Measurements from ENCODE around the gene ABL2. TPM values are rescaled to one million over a fixed set of nuclear protein-coding genes. Genes with fewer than 3 reads are reported as not detected.
"Not testable (repeated sequence)": the region's sequence is repeated elsewhere in the genome, so short reads cannot be mapped to it uniquely, and the experiment has no call there.

ABL2 gene
- total RNA-seq (2014; rRNA removed; shearing (Covaris generic)) = 17.6 and 21.9 TPM in 2 replicates

DNA sequence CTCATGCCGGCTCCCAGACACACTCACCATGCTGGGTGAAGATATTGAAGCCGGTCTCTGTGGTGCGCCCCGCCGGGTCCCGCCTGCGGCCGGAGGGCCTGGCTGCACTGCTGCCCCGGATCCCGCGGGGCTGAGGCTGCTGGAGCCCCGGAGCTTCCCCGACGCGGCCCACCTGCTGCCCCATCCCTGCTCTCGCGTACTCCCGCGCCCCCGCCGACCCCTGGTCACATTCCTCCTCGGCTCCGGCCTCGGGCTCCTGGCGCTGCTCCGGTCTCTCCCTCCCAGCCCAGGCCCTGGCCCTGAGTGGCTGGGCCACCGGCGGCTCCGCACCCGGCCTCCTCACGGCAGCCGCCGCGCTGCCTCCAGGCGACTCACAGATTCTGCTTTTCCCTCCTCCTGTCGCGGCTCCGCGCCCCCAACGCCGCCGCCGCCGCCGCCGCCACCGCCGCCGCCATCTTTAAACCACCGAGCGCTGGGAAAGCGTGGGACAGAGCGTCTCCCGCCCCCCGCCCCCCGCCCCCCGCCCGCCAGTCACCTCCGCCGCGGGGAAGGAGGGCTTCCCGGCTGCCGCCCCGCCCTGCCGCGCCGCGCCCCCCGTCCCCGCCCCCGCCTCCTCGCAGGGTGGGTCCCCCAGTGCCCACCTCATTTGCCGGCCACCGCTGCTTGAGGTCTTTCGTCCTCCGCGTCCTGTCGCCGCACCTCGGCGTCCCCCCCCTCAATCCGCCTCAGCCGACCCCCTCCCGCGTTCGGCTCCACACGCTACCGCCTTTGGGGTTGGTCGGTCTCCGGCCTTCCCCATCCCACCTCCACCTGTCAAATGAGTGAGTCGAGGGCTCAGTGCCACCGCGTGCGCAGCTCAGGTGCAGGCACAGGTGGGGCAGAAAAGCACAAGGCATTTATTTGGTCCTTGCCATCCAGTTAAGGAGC, at the start of gene ABL2:
TSS of gene ABL2 (minus strand) at position 464 of the 927 bp plus-strand sequence. CDS start at position 184, 280 bp downstream.
- peak; percentile 60 for DNase-seq (ENCODE audit: low read depth)

DNA sequence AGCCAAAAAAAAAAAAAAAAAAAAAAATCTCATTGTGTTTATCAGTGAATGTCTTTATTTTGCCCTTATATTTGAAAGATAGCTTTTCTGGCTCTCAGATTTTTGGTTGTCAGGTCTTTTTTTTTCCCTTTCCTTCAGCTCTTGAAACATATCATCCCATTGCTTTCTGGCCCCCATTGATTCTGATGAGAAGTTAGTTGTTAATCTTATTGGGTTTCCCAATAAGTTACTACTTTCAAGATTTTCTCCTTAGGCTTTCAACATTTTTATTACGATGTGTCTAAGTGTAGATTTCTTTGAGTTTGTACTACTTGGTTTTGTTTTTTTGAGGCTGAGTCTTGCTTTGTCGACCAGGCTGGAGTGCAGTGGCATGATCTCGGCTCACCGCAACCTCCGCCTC, 49.4 kb upstream of the ABL2 start:
- no peak for DNase-seq (ENCODE audit: low read depth)

DNA sequence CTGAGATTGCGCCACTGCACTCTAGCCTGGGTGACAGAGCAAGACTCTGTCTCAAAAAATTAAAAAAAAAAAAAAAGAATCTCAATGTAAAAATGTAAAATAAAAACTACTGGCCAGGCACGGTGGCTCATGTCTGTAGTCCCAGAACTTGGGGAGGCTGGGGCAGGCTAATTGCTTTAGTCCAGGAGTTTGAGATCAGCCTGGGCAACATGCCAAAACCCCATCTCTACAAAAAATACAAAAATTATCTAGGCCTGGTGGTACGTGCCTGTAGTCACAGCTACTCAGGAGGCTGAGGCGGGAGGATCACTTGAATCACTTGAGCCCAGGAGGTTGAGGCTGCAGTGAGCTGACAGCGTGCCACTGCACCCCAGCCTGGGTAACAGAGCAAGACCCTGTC, 44.9 kb upstream of the ABL2 start:
- not testable (repeated sequence) for DNase-seq (ENCODE audit: low read depth)

DNA sequence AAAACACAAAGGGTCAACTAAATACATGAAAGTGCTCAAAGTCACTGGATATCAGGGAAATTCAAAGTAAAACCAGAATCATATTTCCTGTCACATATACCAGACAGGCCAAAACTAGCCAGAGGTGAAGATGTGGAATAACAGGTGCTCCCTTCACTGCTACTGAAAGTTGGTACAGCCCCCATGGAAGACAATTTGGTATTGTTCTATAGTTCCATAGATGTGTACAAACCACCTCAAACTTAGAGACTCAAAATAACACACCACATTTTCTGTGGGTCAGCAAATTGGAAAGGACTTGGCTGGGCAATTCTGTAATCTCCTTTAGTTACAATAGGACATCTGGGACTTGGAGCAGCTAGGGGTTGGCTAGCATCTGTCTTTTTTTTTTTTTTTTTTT, 39.6 kb upstream of the ABL2 start:
- no peak for DNase-seq (ENCODE audit: low read depth)

DNA sequence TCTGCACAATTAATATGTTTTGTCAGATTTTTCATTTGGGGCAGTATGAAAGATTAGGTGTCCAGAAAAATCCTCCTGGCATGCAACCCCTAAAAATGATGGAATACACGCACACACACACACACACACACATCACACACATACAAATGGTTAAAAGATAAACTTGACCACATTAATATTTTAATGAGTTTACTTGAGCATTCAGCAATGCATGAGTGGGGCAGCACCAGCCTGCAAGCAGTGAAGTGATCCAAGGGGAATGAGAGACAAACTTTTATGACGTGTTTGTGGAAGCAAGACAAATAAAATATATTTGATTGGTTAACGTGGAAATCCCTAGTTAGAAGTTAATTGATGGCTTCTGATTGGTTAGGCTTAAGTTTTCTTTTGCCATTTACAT, 35.0 kb upstream of the ABL2 start:
- no peak for DNase-seq (ENCODE audit: low read depth)

DNA sequence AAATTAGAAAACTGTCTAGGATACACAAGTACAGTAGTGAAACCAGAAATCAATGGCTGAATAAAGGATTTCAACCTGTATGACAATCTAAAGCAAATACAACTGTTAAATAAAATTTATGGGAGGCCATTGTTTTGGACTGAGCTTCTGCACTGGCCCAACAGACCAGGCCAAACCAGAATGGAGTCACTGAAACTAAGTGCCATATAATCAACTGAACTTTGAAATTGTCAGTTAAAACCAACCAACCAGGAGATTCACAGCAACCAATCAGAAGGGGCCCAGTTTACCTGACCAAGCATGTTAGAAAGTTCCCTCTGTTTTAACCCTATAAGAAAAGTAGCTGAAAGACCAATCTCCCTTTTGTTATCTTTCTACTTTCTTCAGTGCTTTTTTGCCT, 33.6 kb upstream of the ABL2 start:
- DNase-seq (ENCODE audit: low read depth) = no peak

DNA sequence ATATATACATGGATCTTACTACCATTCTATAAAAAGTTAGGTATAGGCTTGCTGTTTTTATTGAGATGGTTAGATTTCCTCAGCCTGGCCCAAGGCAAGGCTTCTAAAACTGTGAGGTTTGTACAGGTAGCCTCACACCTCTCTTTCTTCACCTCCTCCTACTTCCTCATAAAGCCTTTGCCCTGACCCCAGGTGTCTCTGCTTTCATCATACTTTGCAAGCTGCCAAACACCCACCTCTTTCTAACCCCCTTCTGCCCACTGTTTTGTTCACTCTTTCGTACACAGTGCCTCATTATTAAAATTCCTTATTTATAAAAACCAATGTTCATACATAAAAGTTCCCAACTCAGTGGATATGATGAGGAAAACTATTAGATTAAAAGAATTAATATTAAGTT, 32.7 kb upstream of the ABL2 start:
- DNase-seq (ENCODE audit: low read depth) = no peak

DNA sequence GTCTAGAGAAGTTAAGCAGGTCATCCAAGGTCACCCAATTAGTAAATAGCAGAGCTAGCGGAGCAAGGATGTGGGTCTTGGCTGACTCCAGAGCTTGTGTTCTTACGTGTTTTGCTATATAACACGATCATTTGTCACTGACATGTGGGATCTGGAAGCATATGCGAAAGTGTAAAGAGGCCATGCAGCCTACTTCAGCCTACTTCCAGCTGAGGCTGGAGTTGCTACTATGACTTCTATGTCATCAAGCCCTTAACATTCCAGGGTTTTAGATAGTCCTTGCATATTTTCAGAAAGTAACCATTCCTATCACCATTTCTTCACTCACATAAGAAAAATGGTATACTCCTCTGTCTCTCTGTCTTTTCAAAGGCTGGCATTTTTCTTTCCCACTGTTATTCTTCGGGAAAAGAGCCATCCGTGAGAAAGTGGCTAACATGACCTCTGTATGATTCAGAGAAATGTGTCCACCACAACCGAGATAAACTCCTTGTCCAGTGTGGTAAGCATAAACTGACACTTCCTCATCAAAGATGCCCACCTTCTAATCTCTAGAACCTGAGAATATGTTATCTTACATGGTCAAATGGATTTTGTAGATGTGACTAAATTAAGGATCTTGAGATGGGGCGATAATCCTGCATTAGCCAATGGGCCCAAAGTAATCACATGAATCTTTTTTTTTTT, 24.0 kb upstream of the ABL2 start:
- peak; percentile 7 for DNase-seq (ENCODE audit: low read depth)

DNA sequence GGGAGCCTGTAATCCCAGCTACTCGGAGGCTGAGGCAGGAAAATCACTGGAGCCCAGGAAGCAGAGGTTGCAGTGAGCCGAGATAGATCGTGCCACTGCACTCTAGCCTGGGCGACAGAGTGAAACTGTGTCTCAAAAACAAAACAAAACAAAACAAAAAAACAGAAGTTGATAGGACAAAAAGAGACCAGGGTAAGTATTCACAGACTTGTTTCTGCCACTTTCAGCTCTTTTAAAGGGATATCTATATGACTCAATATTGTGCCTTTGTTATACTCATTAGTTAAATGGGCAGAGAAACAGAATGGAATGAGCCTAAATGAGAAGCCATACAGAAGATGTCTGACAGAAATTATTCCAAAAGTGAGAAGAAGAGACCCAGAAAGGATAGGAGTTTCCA, 23.1 kb upstream of the ABL2 start:
- no peak for DNase-seq (ENCODE audit: low read depth)

DNA sequence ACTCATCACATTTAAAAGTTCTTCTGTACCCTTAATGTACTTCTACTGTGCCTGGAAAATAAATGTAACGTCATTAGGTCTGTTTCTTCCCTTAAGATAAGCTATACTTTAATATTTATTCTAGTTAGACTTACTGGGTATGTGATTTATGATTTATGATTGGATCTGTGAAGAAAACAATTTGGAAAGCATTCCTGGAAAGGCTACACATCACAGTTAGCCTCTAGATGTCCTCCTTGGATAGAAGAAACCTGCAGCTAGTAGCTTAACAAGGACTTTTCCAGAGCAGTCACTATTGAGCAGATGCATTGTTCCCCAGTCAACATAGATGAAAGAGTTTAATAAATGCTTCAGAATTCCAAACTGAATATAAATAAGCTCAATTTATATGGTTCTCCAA, 22.2 kb upstream of the ABL2 start:
- peak; percentile 9 for DNase-seq (ENCODE audit: low read depth)

DNA sequence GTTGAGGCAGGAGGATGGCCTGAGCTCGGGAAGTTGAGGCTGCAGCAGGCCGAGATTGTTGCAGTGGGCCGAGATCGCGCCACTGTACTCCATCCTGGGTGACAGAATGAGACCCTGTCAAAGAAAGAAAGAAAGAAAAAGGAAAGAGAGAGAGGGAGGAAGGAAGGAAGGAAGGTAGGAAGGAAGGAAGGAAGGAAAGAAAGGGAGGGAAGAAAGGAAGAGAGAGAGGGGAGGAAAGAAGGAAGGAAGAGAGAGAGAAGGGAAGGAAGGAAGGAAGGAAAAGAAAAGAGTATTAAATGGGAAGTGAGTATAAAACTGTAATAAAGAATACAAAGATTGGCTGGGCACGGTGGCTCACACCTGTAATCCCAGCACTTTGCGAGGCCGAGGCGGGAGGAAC, 18.4 kb upstream of the ABL2 start:
- no peak for DNase-seq (ENCODE audit: low read depth)

DNA sequence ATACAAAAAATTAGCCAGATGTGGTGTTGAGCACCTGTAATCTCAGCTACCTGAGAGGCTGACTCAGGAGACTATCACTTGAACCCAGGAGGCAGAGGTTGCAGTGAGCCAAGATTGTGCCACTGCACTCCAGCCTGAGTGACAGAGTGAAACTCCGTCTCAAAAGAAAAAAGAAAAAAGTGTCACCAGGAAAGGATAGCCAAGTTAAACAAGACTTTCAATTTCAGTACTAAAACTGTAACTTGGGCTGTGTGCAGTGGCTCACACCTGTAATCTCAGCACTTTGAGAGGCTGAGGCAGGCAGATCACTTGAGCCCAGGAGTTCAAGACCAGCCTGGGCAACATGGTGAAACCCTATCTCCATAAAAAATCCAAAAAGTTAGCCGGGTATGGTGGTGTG, 15.9 kb upstream of the ABL2 start:
- not testable (repeated sequence) for DNase-seq (ENCODE audit: low read depth)

DNA sequence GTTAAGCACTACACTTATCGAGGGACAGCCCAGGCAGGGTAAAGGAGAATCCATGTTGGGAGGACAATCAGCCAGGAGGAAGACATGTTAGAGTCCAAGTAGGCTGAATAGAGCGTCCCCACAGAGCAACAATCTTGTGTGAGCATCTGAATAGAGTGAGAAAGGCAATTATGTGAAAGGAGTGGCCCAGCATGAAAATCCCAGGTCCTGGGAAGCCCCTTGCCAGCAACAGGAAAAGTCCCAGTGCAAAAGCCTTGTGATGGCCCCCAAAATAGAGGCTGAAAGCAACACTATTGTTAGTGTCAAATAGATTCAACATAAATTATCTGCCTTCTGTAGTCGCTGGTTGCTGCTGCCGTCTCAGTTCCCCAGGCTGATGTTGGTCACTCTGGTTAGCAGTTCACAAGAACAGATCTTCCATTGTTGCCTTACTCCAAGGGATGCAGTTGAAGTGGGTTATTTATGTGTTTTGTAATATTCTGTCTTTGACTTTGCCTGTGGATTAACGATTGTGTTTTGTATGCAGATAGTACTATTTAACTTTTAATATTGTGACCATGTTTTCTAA, 12.1 kb upstream of the ABL2 start:
- no peak for DNase-seq (ENCODE audit: low read depth)

DNA sequence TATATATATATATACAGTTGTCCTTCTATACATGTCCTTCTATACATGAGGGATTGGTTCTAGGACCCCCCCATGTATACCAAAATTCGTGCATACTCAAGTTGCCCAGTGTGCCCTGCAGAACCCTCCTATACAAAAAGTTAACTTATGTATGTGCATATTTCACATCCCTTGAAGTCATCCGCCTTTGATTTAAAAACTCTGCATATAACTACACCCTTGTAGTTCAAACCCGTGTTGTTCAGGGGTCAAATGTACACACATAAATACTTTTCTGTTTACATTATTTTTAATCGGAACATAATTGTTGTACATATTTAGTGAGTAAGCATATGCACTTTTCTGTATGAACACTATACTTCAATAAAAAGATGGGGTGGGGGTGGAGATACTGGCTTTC, 7.7 kb upstream of the ABL2 start:
- DNase-seq (ENCODE audit: low read depth) = no peak

DNA sequence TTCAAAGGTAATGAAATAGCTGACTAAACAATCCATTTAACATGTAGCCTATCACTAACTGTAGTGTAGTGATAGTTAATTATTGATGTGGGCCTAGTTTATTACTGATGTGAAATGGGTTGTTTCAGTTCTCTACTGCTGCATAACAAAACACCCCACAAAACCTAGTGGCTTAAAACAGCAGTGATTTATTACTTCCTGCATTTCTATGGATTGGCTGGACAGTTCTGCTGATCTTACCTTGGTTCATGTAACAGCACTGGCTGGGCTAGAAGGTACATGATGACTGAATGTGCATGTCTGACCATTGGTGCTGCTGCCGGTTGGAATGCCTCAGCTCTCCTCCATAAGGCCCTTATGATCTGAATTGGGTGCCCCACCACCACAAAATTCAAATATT, 5.4 kb upstream of the ABL2 start:
- no peak for DNase-seq (ENCODE audit: low read depth)

DNA sequence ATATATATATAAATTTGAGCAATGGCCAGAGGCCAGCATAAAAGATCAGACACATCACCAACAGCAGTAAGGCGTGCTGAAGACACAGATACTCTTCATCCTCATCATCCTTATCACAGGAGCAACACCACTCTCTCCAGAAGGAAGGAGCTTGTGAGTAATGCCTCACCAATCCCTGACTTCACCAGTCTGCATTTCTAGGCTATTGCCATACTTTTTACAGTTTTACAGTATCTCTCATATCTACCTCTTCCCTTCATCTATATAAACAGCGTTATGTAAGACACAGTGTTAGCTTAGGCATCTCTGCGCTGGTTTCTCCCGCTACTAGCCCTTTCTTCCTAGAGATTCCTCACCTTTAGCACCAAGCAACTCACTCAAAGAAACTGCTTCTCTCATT, 2.4 kb upstream of the ABL2 start:
- DNase-seq (ENCODE audit: low read depth) = peak; percentile 8

DNA sequence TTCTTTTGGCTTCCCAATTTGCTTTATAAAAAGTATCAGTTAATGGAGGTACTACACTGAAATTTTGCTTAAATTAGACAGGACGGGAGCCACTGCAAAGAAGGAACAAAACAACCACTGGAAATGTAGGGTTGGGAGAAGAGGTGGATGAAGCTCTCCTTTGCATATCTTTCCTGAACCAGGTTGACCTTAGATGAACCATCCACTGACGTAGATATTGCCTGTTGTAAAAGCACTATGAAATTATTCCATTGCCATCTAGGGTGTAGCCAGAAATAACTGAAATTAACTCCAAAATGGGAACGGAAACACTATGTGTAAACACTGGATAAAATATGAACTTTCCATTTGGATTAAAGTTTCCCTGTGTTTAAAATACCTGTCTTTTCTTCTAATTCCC, 1.2 kb upstream of the ABL2 start:
- no peak for DNase-seq (ENCODE audit: low read depth)

DNA sequence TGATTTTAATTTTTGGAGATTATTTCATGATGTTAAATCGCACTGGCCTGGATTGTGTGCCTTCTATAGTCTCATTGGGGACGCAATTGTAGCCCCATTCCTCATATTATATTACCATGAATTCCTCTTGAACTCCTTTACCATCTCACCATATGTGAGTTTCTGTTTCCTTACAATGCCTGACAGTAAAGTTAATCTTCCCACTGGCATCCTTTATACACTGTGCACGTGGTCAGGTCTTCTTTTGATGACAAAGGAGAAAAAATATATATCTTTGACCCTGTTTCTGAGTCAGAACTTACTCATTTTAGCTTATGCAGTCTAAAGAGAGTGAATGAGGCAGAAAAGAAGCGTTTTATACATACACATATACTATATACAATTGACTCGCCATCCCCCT, 774 bp upstream of the ABL2 start:
- DNase-seq (ENCODE audit: low read depth) = peak; percentile 15

DNA sequence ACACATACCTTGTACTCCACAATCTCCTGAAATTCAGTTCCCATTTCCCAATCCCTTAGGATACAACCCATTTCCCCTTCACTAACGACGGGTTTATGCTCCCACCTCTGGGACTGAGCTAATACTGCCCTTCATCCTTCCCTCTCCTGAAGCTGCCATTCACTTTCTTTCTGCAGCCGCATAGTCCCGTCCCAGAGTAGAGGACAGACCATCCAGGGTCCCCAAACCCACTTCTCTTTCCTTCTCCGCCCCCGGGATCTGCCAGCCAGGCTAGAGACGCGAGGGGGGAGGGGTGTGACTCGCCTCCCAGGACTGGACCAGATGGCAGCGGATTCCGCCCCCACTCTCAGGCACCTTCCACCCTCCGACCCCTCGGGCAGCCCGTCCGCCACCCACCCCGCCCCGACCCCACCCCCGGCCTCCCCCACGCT, 679 bp downstream of the ABL2 start:
- DNase-seq (ENCODE audit: low read depth) = peak; percentile 58

DNA sequence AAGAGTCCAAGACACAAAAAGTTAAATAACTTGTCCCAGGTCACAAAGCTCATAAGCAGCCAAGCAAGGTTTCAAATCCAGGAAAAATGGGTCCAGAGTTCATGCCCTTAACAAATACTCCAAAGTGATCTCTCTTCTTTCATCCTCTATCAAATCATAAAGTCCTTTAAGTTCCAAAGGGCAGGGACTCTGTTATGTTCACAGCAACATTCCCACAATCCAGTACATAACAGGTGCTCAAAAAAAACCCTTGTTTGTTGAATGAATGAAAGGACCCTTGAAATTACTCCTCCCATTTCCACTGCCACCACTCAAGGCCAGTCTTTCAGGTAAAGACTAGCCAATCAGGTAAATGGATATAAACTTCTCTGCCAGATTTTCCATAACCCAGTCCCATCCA, 2.7 kb downstream of the ABL2 start:
- no peak for DNase-seq (ENCODE audit: low read depth)

DNA sequence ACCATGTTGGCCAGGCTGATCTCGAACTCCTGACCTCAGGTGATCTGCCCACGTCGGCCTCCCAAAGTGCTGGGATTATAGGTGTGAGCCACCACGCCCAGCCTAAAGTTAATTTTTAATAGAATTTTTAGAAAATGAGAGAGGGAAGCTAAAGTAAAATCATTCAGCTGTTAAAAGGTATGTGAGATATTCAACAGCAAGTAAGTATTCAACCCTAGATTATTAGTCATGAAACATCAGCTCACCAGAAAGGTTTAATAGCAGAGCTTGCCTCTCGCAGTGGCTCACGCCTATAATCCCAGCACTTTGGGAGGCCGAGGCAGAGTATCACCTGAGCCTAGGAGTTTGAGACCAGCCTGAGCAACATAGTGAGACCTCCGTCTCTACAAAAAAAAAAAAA, 5.0 kb downstream of the ABL2 start:
- not testable (repeated sequence) for DNase-seq (ENCODE audit: low read depth)

DNA sequence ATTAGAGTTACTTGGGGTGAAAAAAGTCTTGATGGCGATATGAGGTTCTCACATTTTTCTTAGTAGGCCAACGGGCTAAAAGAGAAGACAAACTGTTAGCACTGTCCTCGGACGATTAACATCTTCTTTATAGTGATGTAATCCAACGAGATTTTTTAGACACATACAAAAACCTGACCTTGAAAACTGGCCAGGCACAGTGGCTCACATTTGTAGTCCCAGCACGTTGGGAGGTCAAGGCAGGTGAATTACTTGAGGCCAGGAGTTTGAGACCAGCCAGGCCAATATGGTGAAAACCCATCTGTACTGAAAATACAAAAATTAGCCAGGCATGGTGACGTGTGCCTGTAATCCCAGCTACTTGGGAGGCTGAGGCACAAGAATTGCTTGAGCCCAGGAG, 8.4 kb downstream of the ABL2 start:
- not testable (repeated sequence) for DNase-seq (ENCODE audit: low read depth)

All from Daoy (cell line).